Amniotic epithelial cell (primary cell): ENCODE results near the gene OR5AP2.
"Not testable (repeated sequence)": the region's sequence is repeated elsewhere in the genome, so short reads cannot be mapped to it uniquely, and the experiment has no call there.

Source experiments
- DNase-seq: peaks from one replicate; pipeline ENCODE4 v3.0.0-alpha.2; 2010; ENCODE audit warnings: low read depth

Gene OR5AP2

GRCh38 chr11:56642339-56642738 is at the start of gene OR5AP2:
TSS of gene OR5AP2 (minus strand) at chr11:56642439. CDS start at chr11:56642439, 0 bp downstream.
- no peak for DNase-seq

- not testable (repeated sequence) for DNase-seq
Measured at GRCh38 chr11:56691179-56691578, 48.9 kb upstream of the OR5AP2 start.

- no peak for DNase-seq
Measured at GRCh38 chr11:56688554-56689100, 46.4 kb upstream of the OR5AP2 start.

- no peak for DNase-seq
Measured at GRCh38 chr11:56670984-56671383, 28.7 kb upstream of the OR5AP2 start.

GRCh38 chr11:56663386-56663785 is 21.1 kb upstream of the OR5AP2 start, which contains the start of gene OR5AR1:
TSS of gene OR5AR1 (plus strand) at chr11:56663686. CDS start at chr11:56663686, 0 bp downstream.
- no peak for DNase-seq

GRCh38 chr11:56659755-56660154 is 17.5 kb upstream of the OR5AP2 start:
- no peak for DNase-seq

- no peak for DNase-seq
Measured at GRCh38 chr11:56637500-56637899, 4.7 kb downstream of the OR5AP2 start.

- no peak for DNase-seq
Measured at GRCh38 chr11:56636861-56637260, 5.4 kb downstream of the OR5AP2 start.

GRCh38 chr11:56632329-56632728 is 9.9 kb downstream of the OR5AP2 start:
- DNase-seq: no peak

GRCh38 chr11:56625946-56626345 is 16.3 kb downstream of the OR5AP2 start:
- DNase-seq: no peak

- DNase-seq: peak; percentile 46
Measured at GRCh38 chr11:56624661-56625110, 17.6 kb downstream of the OR5AP2 start.

GRCh38 chr11:56611174-56611573 is 31.1 kb downstream of the OR5AP2 start:
- no peak for DNase-seq

GRCh38 chr11:56592088-56592717 is 50.0 kb downstream of the OR5AP2 start:
- not testable (repeated sequence) for DNase-seq
